B cell (primary cell): Measurements from ENCODE around the gene TBC1D12.

Experiments
- CTCF ChIP-seq: fragments of 200-600 bp; IDR thresholded peaks from one replicate; pipeline ENCODE4 v1.8.0; 2022; ENCODE audit warnings: antibody characterized with exemption, mild to moderate bottlenecking
- EZH2 ChIP-seq: IDR thresholded peaks from 2 replicates; pipeline ENCODE4 v1.6.1; 2012; ENCODE audit warnings: borderline replicate concordance, low read depth, mild to moderate bottlenecking, moderate library complexity, low read length; ENCODE audit not compliant: insufficient read depth, poor library complexity, severe bottlenecking

- TF ChIP-seq EZH2 (no peak), CTCF (peak; percentile 92)
Measured at GRCh38 chr10:94362360-94363250, 39.7 kb upstream of the TBC1D12 start, which contains the start of gene NOC3L.
